BLaER1 treated with 17β-estradiol and CSF1 and Interleukin-3, amounts not matched to agents 10 nM and 100 nM (cell line): Measurements from ENCODE around the gene TADA1.

ENCODE experiments used
- H3K27ac ChIP-seq, 11 experiments: shearing (Covaris generic); formaldehyde crosslinking; 2 replicates each; pipeline ENCODE4 v1.8.1; 2022
- H3K27me3 ChIP-seq, 11 experiments: shearing (Covaris generic); formaldehyde crosslinking; 2 replicates each; pipeline ENCODE4 v1.8.1; 2022
- H3K36me3 ChIP-seq, 11 experiments: shearing (Covaris generic); formaldehyde crosslinking; 2 replicates each; pipeline ENCODE4 v1.8.1; 2022
- H3K4me1 ChIP-seq, 10 experiments: shearing (Covaris generic); formaldehyde crosslinking; 2 replicates each; pipeline ENCODE4 v1.8.1; 2022
- H3K4me2 ChIP-seq, 11 experiments: shearing (Covaris generic); formaldehyde crosslinking; 2 replicates each; pipeline ENCODE4 v1.8.1; 2022
- H3K4me3 ChIP-seq, 10 experiments: shearing (Covaris generic); formaldehyde crosslinking; 2 replicates each; pipeline ENCODE4 v1.8.1; 2022
- H3K9ac ChIP-seq, 11 experiments: shearing (Covaris generic); formaldehyde crosslinking; 2 replicates each; pipeline ENCODE4 v1.8.1; 2022
- H3K9me3 ChIP-seq, 11 experiments: shearing (Covaris generic); formaldehyde crosslinking; replicated peaks in 1 of 11; 2 replicates each; pipeline ENCODE4 v1.8.1; 2022
- H4K20me1 ChIP-seq, 11 experiments: shearing (Covaris generic); formaldehyde crosslinking; 2 replicates each; pipeline ENCODE4 v1.8.1; 2022
- Cebpa-rat ChIP-seq, 11 experiments: shearing (Covaris generic); IDR thresholded peaks; 2 replicates each; pipeline ENCODE4 v1.8.1; 2022

TADA1 gene, protein sequence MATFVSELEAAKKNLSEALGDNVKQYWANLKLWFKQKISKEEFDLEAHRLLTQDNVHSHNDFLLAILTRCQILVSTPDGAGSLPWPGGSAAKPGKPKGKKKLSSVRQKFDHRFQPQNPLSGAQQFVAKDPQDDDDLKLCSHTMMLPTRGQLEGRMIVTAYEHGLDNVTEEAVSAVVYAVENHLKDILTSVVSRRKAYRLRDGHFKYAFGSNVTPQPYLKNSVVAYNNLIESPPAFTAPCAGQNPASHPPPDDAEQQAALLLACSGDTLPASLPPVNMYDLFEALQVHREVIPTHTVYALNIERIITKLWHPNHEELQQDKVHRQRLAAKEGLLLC

DNA sequence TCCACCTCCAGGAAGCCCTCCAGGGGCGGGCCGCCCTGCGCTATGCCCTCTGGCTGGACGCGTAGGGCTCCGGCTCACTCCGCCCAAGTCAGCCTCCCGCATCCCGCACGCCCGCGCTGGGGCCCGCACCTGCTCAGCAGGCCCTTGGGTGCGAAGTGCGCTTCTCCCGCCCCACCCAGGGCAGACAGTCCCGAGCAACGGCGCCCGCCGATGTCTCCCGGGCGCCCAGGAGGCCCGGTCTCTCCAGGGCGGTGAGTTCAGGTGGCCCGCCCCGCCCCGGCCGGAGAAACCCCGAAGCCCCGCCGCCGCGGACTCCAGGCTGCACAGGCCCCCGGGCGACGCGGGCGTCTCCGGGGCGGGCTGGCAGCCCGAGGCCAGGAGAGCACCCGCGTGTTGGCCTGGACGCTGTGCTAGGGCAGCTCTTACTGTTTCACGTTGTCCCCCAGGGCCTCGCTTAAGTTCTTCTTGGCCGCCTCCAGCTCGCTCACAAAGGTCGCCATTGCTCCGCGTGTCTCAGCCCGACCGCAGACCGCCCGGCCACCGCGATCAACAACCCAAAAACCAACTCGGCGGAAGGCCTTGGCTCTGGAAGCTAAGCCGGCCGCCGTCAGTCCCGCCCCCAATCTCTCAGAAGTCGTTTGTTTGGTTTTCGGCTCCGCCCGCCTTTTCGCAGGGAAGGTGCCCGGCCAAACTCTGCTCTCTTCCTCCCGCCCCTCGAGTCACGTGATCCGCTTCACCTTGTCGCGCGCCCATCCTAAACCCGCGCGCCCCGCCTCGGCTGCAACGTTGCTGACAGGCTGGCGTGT lies at the start of gene TADA1:
TSS of gene TADA1 (minus strand) at position 531 of the 806 bp plus-strand sequence. CDS start at position 500, 31 bp downstream.
- H3K9ac ChIP-seq = peak within 1 kb of the TSS; percentile 87 to 96 (median 92)
- peaks cover 18 to 34% (median 27%) of the 10 kb centered on the region in 10 experiments for H3K4me1 ChIP-seq
- H3K4me2 ChIP-seq = peak within 1 kb of the TSS; percentile 79 to 95 (median 88)
- peak within 1 kb of the TSS; percentile 71 to 95 (median 92) for H3K27ac ChIP-seq
- H4K20me1 ChIP-seq = peaks cover 0 to 44% (median 28%) of the 10 kb centered on the region in 11 experiments; a peak in 12 of 22 replicates
- no peak for TF ChIP-seq Cebpa-rat (IDR thresholded peaks at IDR 0.05)
- peaks cover 0 to 15% (median 6%) of the 10 kb centered on the region in 11 experiments; a peak in 8 of 22 replicates for H3K36me3 ChIP-seq
- no peaks in the 10 kb centered on the region for H3K27me3 ChIP-seq
- peak within 1 kb of the TSS; percentile 76 to 92 (median 86) for H3K4me3 ChIP-seq
- peaks cover 0 to 14% (median 7%) of the 10 kb centered on the region in 11 experiments; a peak in 17 of 22 replicates for H3K9me3 ChIP-seq

DNA sequence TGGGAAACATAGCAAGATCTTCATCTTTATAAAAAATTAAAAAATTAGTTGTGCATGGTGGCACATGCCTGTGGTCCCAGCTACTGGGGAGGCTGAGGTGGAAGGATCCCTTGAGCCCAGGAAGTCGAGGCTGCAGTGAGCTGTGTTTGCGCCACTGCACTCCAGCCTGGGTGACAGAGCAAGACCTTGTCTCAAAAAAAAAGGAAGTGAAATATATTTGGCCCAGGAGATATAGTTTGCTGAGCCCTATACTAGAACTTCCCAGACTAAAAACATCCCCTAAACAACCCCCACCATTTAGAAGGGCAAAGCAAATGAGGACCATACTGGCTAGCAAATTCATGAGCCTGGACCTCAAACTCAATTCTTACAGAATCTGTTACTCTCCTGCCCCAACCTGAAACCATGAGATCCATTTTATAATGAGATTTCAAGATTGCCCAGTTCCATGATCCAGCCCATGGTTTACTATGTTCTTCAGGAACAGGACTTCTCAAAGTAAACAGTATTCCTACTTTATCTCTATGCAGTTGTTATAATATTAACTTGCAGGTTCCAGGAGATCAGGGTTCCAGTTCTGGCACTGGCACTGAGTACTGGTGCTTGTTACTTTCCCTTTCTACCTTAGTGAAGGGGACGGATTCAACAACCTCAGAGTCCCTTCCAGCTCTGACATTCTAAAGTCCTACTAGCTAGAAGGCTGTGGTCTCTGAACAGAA lies 48.9 kb upstream of the TADA1 start:
- Histone ChIP-seq H3K4me1 (peaks cover 7 to 14% (median 11%) of the 10 kb centered on the region in 10 experiments; a peak in 17 of 20 replicates), H3K36me3 (peaks cover 0 to 7% (median 0%) of the 10 kb centered on the region in 11 experiments; a peak in 1 of 22 replicates), H4K20me1 (no peaks in the 10 kb centered on the region), H3K27ac (peak overlapping the region in 2 of 11 experiments; percentile 3 to 12; a peak in 2 of 22 replicates), H3K27me3 (no peaks in the 10 kb centered on the region), H3K9ac (no peak overlapping the region), H3K9me3 (peaks cover 12 to 17% (median 15%) of the 10 kb centered on the region in 11 experiments; a peak in 21 of 22 replicates), H3K4me3 (no peak overlapping the region), H3K4me2 (peak overlapping the region; percentile 3 to 60 (median 28); a peak in 12 of 22 replicates)
- no peak for TF ChIP-seq Cebpa-rat (IDR thresholded peaks at IDR 0.05)

DNA sequence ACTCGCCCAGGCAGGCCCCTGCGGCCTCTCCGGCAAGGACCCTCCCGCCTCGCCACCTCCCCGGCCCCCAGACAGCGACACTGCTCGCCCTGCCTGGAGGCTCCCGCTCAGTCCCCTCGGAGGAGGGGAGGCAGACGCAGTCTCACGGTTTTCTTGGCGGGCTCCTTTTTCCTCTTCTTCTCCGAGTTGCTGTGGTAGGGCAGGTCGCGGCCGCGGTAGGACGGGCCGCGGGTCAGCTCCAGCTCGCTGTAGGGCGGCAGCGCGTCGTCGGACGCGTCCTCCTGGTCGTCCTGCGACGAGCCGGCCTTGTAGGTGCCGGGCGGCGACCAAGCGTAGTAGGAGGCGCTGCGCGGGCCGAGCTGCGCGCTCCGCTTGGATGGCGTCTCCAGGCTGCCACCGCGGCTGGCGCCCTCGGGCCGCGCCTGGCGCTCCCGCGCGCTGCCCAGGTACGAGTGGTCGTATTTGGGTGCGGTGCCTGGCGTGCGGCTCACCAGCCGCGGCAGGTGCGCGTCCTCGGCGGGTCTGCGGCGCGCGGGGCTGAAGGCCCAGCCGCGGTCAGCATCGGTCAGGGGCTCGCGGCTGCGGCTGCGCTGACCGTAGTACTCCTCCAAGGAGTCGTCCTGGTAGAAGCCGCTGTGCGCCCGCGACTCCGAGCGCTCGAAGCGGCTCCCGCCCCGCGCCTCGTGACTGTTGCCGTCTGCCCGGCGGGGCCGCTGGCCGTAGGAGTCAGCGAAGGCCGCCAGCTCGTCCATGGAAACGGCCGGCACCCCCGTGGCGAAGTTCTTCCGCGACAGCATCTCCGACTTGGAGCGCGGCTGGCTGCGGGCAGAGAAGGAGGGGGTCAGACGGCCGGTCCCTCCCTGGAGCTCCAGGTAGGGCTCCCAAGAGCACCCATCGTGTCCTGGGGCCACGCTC lies 44.8 kb upstream of the TADA1 start:
- H3K27ac ChIP-seq = no peak overlapping the region
- no peaks in the 10 kb centered on the region for H4K20me1 ChIP-seq
- H3K4me2 ChIP-seq = no peak overlapping the region
- H3K27me3 ChIP-seq = no peaks in the 10 kb centered on the region
- H3K9ac ChIP-seq = no peak overlapping the region
- TF ChIP-seq Cebpa-rat (IDR thresholded peaks at IDR 0.05) = no peak
- H3K36me3 ChIP-seq = peaks cover 0 to 7% (median 0%) of the 10 kb centered on the region in 11 experiments; a peak in 1 of 22 replicates
- peaks cover 12 to 18% (median 15%) of the 10 kb centered on the region in 11 experiments; a peak in 21 of 22 replicates for H3K9me3 ChIP-seq
- H3K4me1 ChIP-seq = peaks cover 7 to 14% (median 11%) of the 10 kb centered on the region in 10 experiments; a peak in 17 of 20 replicates
- H3K4me3 ChIP-seq = no peak overlapping the region

DNA sequence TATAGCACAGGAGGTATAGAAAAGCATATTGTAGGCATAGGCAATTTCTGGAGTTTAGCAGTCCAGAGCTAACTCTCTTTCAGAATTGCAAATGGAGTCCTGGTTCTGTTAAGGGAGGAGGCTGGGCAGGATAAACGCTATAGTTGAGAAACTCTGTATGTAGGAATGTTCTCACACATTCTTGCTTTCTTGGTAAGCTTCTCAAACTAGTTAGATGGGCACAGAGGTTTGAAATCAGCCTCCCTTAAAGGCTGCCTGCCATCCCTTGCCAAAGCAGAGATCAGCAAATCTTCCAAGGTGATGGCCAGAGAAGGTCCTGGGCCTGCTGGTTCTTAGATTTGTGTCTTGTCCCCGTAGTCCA lies 42.9 kb upstream of the TADA1 start:
- Histone ChIP-seq H3K4me2 (no peak overlapping the region), H3K27me3 (no peaks in the 10 kb centered on the region), H3K27ac (no peak overlapping the region), H3K4me3 (no peak overlapping the region), H3K9me3 (peaks cover 12 to 18% (median 15%) of the 10 kb centered on the region in 11 experiments; a peak in 21 of 22 replicates), H3K9ac (no peak overlapping the region), H3K4me1 (no peaks in the 10 kb centered on the region), H3K36me3 (peaks cover 0 to 7% (median 0%) of the 10 kb centered on the region in 11 experiments; a peak in 1 of 22 replicates), H4K20me1 (no peaks in the 10 kb centered on the region)
- no peak for TF ChIP-seq Cebpa-rat (IDR thresholded peaks at IDR 0.05)

DNA sequence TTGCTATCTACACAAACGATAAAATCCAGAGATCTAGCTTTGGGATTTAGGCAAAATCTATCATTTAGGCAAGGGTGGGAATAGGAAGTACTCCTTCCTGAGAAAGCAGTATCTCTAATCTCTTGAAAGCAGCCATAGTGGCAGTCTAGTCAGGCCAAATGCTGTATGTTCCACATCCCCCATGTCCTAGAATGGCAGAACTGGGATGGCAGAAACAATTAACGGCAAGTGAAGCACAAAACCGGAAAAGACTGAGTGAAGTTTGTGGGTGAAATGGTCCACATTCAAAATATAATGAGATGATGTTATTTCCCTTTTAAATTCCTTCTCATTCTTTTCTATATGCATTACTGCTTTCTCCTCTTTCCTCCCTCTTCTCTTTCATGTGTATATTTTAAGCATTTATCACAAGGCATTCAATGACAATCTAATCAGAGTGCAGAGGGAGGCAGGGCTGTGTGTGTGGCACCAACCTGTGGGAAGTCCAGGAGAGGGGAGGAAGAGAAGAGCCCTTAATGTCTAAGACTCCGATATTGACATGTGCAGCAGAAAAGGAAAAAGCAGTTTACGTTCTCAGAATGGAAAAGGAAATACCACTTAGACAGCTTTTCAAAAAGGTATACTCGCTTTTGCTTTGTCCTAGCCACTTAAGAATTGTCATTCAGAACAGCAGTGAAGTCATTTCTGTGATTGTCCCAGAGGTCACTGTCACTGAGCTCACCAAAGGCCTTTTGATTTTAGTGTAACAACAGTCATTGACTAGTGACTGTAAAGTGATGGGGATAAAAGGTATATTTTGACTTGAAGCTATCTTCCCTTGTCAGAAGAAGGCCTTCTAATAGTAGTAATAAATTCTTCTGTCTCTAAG lies 42.3 kb upstream of the TADA1 start:
- Histone ChIP-seq H3K27me3 (no peaks in the 10 kb centered on the region), H4K20me1 (no peaks in the 10 kb centered on the region), H3K36me3 (peaks cover 0 to 7% (median 0%) of the 10 kb centered on the region in 11 experiments; a peak in 1 of 22 replicates)

DNA sequence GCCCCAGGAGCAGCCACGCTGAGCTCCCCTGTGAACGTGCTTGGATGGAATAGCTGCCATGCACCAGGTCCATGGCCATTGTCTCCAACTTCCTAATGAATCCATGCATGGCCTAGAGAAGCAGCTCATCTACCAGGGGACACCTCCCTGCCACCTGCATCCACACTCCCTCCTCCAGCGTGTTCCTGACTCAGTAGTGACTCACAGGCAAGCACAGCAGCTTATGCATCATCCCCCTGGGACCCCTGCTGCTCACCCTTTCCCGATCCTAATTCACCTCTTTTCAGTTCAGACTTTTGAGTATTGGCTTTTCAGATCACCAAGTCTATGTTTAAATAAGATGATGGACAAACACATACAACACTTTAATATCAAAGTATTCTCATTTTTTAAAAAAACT lies 39.9 kb upstream of the TADA1 start:
- Histone ChIP-seq H3K27ac (no peak overlapping the region), H3K36me3 (peaks cover 0 to 6% (median 0%) of the 10 kb centered on the region in 11 experiments; a peak in 1 of 22 replicates), H3K4me1 (no peaks in the 10 kb centered on the region), H4K20me1 (no peaks in the 10 kb centered on the region), H3K4me2 (no peak overlapping the region), H3K27me3 (no peaks in the 10 kb centered on the region), H3K4me3 (no peak overlapping the region), H3K9me3 (peaks cover 7 to 20% (median 15%) of the 10 kb centered on the region in 11 experiments; a peak in 21 of 22 replicates), H3K9ac (no peak overlapping the region)
- no peak for TF ChIP-seq Cebpa-rat (IDR thresholded peaks at IDR 0.05)

More for the DNA sequence above, 42.3 kb upstream of the TADA1 start:
- TF ChIP-seq Cebpa-rat (IDR thresholded peaks at IDR 0.05) = no peak
- no peak overlapping the region for H3K9ac ChIP-seq
- no peaks in the 10 kb centered on the region for H3K4me1 ChIP-seq
- H3K27ac ChIP-seq = no peak overlapping the region
- peaks cover 12 to 18% (median 15%) of the 10 kb centered on the region in 11 experiments; a peak in 21 of 22 replicates for H3K9me3 ChIP-seq
- no peak overlapping the region for H3K4me2 ChIP-seq
- H3K4me3 ChIP-seq = no peak overlapping the region

DNA sequence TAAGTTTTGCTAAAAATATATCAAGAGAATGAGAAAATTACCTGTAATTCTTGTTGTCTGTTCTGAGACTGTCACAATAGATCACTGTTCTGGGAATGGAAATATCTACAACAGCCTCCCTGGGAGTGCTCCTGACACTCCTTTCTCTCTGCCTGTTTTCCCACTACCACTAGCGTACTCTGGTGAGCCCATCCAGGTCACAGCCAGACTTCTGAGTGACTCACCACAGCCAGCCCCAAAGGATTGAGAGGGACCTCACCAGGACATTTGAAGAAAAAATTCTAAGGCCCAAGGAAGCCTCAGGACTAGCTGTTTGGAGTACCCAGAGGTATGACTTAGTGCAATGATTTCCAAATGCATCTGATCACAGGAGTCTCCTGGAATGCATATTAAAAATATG lies 39.0 kb upstream of the TADA1 start:
- H3K4me3 ChIP-seq = no peak overlapping the region
- peaks cover 0 to 15% (median 7%) of the 10 kb centered on the region in 11 experiments; a peak in 11 of 22 replicates for H3K9me3 ChIP-seq
- no peaks in the 10 kb centered on the region for H3K27me3 ChIP-seq
- H3K4me2 ChIP-seq = no peak overlapping the region
- H3K27ac ChIP-seq = no peak overlapping the region
- TF ChIP-seq Cebpa-rat (IDR thresholded peaks at IDR 0.05) = no peak
- no peaks in the 10 kb centered on the region for H3K4me1 ChIP-seq
- H3K36me3 ChIP-seq = no peaks in the 10 kb centered on the region
- no peak overlapping the region for H3K9ac ChIP-seq
- no peaks in the 10 kb centered on the region for H4K20me1 ChIP-seq
